Spleen (tissue), 7 donors: ENCODE data around the gene PARD3B.

Source experiments
- POLR2A ChIP-seq, 3 donors: fragments of 450-650 bp; IDR thresholded peaks; one replicate each; pipeline ENCODE4 v1.5.1; 2017; ENCODE audit warnings: antibody characterized with exemption in 3 of 3, mild to moderate bottlenecking in 1 of 3
- POLR2AphosphoS5 ChIP-seq, 3 donors: sonication (generic); formaldehyde crosslinking; IDR thresholded peaks; one replicate each; pipeline ENCODE4 v1.5.1; 2017; ENCODE audit warnings: antibody characterized with exemption in 3 of 3
- TF ChIP-seq, protein P1 (sequence below), 11 experiments: fragments of 200-600 bp in 7 of 11; fragments of 450-650 bp in 4 of 11; sonication (generic) in 4 of 11; IDR thresholded peaks in 8 of 11; conservative IDR thresholded peaks in 3 of 11; 1 replicate in 7 of 11; 2 replicates in 4 of 11; pipeline versions ENCODE4 v1.4.0 to v1.8.0; 2016 to 2021; ENCODE audit warnings: antibody characterized with exemption in 11 of 11, inconsistent platforms in 4 of 11, mild to moderate bottlenecking in 1 of 11
- donor health status: DM: no; HTN: no; CAD: no; lungs with moderate emphysema.
- donor health status: DM: no; HTN: no; CAD: no.
- donor health status: DM: no; HTN: no; CAD: no.

DNA sequence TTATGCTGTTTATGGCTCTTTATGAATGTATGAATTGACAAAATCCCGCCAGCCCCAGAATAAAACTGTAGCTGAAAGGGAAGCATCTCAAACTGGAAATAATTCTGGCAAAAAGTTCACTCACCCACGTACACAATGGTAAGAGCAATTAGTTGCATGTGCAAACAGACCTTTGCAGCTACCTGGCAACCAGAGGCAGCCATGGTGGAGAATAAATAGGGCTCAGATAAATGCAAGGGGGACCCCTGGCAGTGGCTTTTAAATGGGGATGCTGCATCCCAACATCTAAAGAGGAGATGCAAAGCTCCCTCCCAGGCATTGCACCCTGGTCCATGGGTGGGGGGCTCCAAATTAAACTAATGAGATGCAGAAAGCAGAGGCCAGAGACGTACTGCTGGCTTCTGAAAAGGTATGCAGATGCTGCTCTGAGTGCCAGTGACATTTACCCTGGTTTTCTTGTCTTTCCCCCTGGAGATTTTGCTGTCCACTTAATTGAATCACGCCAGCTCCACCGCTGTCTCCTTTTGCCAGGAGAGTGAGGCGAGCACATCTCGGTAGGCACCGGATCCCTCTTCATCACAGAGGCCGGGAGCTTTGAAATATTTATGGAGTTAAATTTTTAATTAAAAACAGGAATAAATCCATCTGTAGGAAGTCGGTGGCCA lies 1010.4 kb downstream of the PARD3B start:
- TF ChIP-seq, protein P1, sequence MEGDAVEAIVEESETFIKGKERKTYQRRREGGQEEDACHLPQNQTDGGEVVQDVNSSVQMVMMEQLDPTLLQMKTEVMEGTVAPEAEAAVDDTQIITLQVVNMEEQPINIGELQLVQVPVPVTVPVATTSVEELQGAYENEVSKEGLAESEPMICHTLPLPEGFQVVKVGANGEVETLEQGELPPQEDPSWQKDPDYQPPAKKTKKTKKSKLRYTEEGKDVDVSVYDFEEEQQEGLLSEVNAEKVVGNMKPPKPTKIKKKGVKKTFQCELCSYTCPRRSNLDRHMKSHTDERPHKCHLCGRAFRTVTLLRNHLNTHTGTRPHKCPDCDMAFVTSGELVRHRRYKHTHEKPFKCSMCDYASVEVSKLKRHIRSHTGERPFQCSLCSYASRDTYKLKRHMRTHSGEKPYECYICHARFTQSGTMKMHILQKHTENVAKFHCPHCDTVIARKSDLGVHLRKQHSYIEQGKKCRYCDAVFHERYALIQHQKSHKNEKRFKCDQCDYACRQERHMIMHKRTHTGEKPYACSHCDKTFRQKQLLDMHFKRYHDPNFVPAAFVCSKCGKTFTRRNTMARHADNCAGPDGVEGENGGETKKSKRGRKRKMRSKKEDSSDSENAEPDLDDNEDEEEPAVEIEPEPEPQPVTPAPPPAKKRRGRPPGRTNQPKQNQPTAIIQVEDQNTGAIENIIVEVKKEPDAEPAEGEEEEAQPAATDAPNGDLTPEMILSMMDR (IDR thresholded peaks at IDR 0.05 in 8 of 11, conservative IDR thresholded peaks at IDR 0.05 in 3 of 11), result no peak
- no peak for TF ChIP-seq POLR2A (IDR thresholded peaks at IDR 0.05)
- TF ChIP-seq POLR2AphosphoS5 (IDR thresholded peaks at IDR 0.05), result no peak
